ENCODE results near the gene MYBPC1.

MYBPC1 gene

DNA sequence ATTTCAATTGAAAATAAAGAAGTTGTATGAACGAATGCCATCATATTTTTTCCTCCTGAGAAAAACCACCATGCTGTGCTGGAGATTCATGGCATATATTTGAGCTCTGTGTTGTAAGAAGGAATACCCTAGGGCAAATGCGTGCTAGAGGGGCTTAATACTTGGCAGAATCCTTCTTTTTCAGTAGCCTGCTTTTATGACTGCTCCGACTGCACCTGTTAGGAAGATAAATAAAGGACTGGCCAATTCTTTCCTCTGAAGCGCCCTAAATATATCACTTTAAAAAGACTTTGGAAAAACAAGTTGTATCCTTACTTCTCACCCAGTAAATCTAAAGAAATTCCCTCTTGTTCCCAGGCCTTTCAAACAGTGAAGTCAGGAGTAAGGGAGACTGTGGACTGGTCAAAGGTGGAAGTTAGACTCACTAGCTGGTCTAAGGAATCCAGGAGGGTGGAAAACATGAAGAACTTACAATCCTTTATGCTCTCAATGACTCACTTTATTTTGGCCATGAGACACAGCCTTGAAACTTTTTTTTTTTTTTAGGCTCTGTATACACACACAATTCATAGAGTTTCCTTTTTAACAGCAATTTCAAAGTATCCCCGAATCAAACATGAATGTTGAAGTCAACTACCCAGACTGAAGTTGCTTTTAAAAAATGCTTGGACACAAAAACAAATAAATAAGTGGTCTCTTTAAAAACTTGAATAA lies 5.2 kb downstream of the MYBPC1 start:
- in situ Hi-C loops (cut with MboI; ENCODE audit: low sequenced_read_pairs), result no loop called here

DNA sequence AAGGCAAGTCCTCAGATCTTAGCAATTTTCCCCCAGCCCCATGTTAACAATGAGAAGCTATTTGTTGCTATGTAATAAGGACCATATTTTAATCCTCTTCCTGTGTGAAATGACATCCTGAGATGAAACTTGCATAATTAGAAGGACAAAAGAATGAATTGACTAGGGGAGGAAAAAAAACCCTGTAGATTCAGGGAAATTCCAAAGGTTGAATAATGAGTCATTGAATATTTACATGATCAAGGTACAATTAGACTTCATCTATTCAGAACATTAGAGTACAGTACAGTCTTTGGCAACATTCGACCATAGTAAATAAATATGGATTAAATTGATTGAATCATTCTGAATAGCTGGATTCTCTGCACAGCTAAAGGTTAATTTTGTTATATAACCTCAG lies 9.4 kb downstream of the MYBPC1 start:
- in situ Hi-C loops (cut with MboI; ENCODE audit: low sequenced_read_pairs), result no loop called here

DNA sequence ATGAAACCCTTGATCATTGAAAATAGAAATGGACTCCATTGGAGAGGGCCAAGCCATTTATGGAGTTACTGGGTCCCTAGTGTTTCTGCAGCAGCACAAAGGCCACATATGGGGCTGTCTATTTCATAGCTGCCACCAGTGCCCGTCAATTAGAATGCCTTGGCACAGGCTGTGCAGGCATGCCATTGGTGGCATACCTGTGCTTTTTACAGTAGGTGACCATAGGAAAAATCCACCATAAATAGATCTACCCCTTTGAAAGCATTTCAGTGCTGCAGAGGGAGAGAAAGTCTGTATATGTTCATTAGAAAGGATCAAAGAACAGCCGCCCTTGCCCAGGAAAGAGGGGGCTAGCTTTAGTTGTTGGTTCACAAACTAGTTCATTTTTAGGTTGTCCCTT lies 13.1 kb downstream of the MYBPC1 start:
- in situ Hi-C loops (cut with MboI; ENCODE audit: low sequenced_read_pairs), result no loop called here

DNA sequence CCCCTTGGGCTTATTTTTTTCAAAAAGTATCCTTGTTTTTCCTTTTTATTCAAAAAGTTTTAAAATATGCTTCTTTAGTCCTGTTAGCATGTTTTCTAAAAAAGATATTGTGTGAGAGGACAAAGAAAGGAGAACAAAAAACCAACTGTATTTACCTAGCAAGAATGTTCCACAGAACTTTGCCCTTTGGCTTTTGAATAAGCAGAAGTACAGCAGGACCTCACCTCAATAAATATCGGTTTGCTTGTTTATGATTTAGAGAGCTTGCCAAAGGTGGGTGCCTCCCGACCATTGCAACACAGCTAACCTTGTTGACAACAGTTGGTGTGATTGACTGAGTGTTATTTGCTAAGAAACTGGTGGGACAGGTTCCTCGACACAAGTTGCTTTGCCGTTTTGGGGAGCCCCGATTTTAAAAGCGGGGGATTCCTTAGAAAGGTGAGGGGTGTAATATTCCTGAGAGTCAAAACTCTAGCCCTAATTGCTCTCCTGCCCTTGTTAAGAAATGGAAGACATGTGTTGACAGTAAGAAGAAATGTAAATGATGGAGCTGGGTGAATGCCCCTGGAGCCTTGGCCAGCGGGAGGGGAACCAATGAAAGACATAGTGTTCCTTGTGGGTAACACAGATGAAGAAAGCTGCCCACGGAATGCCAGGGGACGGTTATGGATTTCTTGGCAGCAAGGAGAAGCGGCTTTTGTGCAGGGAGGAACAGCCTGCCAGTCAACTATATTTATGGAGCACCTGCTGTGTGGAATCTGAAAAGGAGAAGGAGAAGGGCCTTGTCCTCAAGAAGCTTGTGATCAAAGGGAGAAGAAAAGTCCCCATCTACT lies 13.7 kb downstream of the MYBPC1 start:
- in situ Hi-C loops (cut with MboI; ENCODE audit: low sequenced_read_pairs), result no loop called here

DNA sequence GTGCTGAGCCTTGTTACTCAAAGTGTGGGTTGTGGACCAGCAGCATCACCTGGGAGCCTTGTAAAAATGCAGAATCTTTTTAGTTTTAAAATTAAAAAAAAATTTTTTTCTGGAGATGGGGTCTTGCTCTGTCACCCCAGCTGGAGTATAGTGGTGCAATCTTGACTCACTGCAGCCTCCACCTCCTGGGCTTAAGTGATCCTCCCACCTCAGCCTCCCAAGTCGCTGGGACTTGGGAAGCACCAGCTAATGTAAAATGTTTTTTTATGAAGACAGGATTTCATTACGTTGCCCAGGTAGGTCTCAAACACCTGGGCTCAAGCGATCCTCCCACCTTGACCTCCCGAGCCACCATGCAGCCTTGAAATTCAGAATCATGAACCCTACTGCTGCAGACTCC lies 14.4 kb downstream of the MYBPC1 start:
- in situ Hi-C loops (cut with MboI; ENCODE audit: low sequenced_read_pairs), result no loop called here

DNA sequence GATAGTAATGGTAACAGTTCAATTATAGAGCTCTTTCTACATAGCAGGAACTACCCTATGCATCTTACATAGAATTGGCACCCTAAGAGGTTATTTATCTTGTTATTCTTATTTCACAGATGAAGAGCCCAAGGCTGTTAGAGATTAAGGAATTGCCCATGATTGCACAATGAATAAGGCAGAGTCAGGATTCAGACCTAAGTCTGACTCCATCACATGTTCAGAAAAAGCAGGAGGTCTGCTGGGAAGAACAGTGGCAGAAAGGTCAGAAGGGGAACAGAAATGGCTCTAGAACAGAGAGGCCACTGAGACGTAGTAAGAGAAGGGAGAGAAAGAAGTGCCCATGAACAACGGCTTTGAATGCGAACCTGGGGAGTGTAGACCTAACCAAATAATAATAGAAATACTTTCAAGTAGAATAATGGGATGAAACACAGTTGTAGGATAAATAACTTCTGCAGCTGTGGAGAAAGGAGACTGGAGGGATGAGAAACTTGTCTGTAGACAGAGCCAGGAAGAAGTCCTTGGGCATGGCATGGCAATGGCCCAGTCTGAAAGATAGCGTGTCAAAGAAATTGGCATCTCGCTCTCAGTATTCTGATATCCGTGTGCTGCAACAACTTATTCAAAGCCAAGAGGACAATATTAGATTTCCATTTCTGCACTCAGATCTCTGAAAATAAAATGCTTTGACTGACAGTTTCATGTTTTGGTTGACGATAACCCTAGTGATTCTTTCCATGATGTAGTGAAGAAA lies 17.6 kb downstream of the MYBPC1 start:
- in situ Hi-C loops (cut with MboI; ENCODE audit: low sequenced_read_pairs), result no loop called here

DNA sequence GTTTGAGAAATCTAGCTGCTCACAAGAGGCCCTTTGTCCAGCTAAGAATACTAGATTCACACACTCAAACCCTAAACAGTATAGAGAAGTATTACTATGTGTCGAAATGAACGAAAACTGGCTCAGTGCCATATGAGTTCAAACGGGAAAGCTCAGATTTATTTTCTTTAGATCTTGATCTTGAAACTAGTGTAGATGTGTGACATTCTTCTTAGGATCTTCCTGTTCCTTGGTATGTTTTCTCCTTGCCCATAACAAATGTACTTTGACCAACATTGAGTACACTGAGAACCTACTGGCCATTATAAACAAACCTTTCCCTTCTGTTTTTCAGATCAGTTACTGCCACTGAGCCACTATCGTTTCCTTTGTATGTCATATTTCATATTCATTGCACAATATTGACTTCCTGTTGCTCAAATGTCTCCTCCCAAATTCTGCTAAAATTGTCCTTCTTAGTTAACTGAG lies 21.3 kb downstream of the MYBPC1 start:
- in situ Hi-C loops (cut with MboI; ENCODE audit: low sequenced_read_pairs), result no loop called here

DNA sequence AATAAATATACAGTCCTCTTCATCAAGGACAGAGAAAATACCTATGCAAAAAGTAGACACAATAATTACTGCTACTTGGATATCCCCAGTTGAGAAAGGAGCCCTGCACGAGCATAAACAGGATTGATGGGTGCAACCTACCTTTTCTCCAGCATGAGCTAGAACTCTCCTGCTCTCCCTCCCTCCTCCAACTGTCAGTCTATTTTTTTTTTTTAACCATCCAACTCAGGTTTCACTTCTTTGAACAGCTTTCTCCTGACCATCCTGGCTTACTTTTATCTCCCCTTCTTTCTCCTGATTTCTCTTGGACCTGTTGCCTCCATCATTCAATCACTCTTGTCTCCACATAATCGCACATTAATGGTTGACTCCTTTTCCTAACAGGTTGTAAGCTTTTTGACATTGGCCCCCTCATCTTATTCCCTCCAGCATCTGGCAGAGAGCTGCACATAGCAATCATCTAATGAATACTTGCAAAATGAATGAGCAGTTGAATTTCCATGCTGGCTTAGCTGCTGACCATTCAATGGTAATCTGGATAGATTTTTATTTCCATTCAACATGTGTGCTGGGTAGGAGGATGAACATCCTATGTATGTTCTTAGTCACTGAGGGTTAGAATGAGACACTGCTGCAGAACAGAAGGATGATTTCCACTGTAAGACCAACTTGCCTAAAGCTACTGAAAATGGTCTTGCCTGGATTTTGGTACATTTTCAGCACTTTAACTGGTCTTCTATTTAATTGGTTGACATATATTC lies 24.4 kb downstream of the MYBPC1 start:
- in situ Hi-C loops (cut with MboI; ENCODE audit: low sequenced_read_pairs), result no loop called here

DNA sequence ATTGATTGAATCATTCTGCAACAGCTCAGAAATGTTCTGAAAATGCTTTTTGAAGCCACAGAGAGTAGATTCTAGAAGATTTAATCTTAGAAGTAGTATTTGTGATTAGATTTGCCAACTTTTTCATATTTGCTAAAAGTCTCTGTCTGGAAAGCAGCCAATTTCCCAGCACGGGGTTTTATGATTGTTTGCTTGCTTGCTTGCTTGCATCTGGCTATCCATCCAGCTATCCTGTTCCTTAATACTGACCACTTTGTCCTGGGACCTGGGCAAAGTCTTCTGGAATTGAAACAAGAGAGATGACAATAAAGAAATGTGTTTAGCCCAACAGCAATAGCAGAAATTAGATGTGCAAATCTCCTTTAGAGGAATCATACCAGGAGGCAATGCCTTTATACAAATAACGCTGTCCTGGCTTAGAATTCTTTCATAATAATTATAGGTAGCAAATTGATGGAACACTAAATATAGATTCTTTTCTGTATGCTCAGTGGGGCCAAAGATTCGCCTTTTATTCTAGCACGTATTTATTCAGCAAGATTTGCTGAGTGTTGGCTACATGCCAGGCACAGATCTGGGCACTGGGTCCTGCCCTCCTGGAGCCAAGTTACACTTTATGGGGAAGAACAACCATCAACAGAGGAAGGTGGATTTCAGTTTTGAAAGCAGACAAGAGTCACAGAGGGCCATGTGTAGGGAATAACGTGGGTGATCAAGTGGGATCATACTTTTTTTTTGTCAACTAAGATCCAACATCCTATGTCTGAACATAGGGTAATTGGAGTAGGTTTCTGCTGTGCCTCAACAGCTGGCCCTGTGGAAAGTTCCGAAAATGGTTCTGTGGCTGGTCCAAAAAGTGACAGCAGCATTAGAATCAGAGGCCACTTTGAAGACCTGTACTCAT lies 25.3 kb downstream of the MYBPC1 start:
- in situ Hi-C loops (cut with MboI; ENCODE audit: low sequenced_read_pairs), result no loop called here

DNA sequence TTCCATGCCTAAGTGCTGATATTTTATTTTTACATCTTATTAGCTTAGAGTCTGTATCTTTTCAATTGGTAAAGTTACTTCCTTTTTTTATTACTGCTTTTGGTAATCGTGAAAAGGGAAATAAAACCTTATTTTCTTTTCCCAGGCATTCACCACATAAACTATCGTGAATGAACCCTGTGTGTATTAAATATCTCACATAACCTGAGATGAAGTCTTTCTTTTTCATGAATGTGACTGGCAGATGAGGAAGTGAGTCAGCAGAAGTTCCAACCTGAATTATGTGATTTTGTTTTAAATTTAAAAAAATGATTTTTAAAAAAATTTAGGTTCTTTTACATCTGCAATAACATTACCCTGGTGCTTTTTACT lies 26.0 kb downstream of the MYBPC1 start:
- in situ Hi-C loops (cut with MboI; ENCODE audit: low sequenced_read_pairs), result no loop called here

DNA sequence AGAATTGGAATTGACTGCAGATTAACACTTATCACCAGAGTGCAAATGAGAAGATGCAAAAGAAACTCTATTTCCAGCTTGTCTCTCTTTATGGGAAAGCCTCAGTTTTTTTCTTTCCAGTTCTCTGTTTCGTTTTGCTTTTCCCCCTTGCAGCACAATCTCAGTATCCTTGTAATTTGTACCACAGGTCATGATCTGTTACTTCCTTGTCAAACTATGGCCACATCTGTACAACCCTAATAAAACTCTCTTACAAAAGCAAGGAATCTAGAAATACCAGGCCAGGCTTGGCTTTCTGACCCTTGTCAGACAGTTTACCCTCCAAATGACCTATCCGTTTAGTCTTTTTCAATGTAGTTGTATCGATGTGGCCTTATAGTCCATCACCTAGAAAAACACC lies 33.9 kb downstream of the MYBPC1 start:
- in situ Hi-C loops (cut with MboI; ENCODE audit: low sequenced_read_pairs), result no loop called here

DNA sequence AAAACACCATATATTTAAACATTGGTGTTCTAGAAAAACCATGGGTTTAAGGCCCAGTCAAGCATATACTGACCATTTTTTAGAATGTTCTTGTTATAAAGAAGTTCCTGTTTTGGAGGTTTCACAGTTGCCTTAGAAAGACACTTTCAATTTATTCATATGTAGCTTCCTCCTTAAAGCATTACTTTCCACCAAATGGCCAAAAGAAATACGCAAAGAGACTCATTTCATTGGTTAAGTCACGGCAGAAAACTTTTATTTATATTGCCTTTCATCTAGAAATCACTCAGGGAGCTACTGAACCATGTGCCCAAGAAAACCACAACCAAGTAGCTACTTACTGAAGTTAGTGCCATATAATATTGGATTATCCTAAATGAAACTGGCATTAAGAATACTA lies 40.0 kb downstream of the MYBPC1 start:
- in situ Hi-C loops (cut with MboI; ENCODE audit: low sequenced_read_pairs), result no loop called here

DNA sequence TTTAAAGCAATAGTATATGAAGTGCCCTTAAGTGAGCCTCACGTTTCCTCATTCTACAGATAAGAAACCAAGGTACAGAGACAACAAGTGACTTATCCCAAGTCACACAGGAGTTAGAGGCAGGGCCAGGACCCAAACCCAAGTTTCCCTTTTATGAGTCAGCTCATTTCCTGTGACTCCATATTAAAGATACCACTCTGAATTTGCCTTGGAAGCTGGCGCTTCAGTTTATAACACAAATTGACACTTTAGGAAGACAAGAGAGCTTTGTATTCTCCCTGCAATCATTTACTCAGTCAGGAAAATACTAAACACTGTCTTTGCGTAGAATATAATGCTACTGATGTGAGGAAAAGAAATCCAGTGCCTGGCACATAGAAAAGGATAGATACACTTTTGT lies 43.2 kb downstream of the MYBPC1 start:
- in situ Hi-C loops (cut with MboI; ENCODE audit: low sequenced_read_pairs), result no loop called here

DNA sequence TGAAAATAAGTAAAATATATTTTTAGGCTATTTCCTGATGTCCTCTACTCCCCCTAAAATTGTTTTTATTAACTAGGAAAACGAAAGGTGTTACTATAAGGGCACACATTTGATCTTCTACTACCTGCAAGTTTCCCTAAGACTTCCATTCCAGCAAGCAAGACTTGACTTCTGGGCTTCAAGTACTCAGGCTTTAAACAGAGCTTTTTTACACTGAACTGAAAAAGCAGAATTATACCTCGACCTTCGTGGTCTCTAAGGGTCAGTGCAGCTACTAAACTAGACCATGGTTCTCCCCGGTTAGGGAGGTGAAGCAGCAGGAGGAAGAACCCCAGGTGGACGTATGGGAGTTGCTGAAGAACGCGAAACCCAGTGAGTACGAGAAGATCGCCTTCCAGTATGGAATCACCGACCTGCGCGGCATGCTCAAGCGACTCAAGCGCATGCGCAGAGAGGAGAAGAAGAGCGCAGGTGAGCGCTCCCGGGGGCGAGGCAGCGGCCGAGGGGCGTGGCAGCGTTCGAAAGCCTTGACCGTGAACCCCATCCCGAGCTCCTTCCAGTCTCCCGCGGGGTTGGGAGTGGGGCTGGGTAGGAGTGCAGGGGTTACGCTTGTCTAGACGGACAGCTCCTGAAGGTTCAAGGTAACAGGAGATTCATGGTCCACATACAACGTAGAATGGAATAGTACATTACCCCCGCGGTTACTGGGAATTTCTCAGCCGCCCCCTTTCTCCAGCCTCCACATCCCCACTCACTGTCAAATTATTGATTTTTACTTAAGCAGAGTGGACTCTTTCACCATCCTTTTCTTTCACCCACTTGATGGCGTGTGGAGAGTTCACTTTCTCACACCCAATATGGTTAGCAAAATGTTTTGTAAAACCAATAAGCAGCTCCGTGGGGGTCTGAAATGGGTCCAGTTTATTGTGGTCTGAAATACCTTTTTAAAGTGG lies 47.6 kb downstream of the MYBPC1 start:
- in situ Hi-C loops (cut with MboI; ENCODE audit: low sequenced_read_pairs), result no loop called here

DNA sequence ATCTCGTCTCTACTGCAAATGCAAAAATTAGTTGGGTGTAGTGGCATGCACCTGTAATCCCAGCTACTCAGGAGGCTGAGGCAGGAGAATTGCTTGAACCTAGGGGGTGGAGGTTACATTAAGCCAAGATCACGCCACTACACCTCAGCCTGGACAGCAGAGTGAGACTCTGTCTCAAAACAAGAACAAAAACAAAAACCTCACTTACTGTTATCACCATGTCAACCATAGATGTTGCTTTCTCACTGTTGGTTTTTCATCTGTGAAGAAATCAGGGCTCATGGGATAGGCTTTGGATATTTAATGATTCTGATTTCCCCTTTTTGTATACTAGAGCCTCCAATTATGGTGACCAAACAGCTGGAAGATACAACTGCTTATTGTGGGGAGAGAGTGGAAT lies 52.9 kb downstream of the MYBPC1 start:
- in situ Hi-C loops (cut with MboI; ENCODE audit: low sequenced_read_pairs), result no loop called here

DNA sequence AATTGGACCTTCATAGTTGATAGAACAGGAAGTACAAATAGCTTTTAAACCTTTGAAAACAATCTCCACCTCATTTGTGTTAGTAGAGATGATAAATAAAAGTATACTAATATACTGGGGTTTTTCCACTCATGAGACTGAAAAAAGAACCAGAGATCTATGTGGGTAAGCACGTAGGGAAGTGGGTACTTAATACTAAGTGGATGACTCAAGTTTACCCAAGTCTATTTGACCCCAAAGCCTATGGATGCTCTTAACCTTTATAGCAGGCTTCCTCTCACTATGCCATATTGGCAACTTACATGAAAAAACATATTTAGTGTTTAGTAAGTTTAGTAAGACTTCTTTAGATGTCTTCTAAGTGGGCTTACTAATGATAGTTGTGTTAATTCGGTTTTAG lies 53.4 kb downstream of the MYBPC1 start:
- in situ Hi-C loops (cut with MboI; ENCODE audit: low sequenced_read_pairs), result no loop called here

DNA sequence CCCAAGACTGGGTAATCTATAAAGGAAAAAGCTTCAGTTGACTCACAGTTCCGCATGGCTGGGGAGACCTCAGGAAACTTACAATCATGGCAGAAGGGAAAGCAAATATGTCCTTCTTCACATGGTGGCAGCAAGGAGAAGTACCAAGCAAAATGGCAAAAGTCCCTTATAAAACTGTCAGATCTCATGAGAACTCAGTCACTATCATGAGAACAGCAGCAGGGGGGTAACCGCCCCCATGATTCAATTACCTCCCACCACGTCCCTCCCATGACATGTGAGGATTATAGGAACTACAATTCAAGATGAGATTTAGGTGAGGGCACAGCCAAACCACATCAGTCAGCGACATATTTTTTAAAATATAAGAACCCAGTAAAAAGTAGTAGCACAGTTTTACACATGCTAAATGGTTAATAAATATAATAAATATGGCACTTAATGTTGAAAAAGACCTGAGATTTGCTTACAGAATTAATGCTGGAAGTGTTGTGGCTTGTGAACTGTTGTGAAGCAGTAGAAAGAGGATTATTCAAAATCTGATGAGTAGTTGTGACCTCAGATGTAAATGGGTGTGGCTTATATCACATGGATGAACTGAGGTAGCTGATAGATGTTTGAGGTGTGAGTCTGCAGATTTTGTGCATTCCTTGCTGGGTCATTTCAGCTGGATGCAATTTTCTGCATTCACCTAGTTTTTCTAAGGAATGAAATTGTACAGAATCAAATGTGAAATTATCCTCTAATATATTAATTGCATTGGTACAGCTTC lies 55.8 kb downstream of the MYBPC1 start:
- in situ Hi-C loops (cut with MboI; ENCODE audit: low sequenced_read_pairs), result no loop called here

DNA sequence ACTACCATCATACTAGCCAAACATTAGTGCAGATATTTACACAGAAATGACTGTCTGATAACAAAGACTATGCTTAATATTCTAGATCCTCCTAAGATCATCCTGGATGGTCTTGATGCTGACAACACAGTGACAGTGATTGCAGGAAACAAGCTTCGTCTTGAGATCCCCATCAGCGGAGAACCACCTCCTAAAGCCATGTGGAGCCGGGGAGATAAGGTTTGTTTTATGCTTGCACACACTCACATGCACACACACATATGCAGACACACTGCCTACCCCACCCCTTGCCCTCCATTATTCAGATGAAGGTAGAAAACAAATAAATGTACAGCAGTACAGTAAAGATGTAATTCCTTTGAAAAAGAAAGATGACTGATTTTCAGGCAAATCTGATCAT lies 58.3 kb downstream of the MYBPC1 start:
- in situ Hi-C loops (cut with MboI; ENCODE audit: low sequenced_read_pairs), result no loop called here

All from HL-60/S4 treated with phorbol 12-myristate 13-acetate at 8.2 ng/mL for 4 days and 3 days (cell line).